ENCODE measurements around the gene KAT6B.

- TF ChIP-seq, protein P1, sequence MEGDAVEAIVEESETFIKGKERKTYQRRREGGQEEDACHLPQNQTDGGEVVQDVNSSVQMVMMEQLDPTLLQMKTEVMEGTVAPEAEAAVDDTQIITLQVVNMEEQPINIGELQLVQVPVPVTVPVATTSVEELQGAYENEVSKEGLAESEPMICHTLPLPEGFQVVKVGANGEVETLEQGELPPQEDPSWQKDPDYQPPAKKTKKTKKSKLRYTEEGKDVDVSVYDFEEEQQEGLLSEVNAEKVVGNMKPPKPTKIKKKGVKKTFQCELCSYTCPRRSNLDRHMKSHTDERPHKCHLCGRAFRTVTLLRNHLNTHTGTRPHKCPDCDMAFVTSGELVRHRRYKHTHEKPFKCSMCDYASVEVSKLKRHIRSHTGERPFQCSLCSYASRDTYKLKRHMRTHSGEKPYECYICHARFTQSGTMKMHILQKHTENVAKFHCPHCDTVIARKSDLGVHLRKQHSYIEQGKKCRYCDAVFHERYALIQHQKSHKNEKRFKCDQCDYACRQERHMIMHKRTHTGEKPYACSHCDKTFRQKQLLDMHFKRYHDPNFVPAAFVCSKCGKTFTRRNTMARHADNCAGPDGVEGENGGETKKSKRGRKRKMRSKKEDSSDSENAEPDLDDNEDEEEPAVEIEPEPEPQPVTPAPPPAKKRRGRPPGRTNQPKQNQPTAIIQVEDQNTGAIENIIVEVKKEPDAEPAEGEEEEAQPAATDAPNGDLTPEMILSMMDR (IDR thresholded peaks at IDR 0.05) = no peak
- no peak for TF ChIP-seq ZFX (IDR thresholded peaks at IDR 0.05; ENCODE audit: borderline replicate concordance)
Observed at GRCh38 chr10:74967911-74968666, 141.7 kb downstream of the KAT6B start.

Data from 22Rv1 (cell line).